Gastroesophageal sphincter (tissue), 4 donors: ENCODE data around the gene TDRD9. TPM values are rescaled to one million over a fixed set of nuclear protein-coding genes. Genes with fewer than 3 reads are reported as not detected.

Experiments used
- ATAC-seq: fragments of 150-250 bp; one replicate; pipeline ENCODE4 v1.9.1; 2016; ENCODE audit warnings: mild to moderate bottlenecking, moderate library complexity
- H3K27ac ChIP-seq, 4 donors: fragments of 200-600 bp; sonication (generic) in 3 of 4; 1 replicate in 3 of 4; 2 replicates in 1 of 4; pipeline ENCODE4 v1.5.1; 2016 to 2019
- H3K27me3 ChIP-seq: fragments of 200-600 bp; sonication (generic); one replicate; pipeline ENCODE4 v1.5.1; 2019
- H3K36me3 ChIP-seq, 2 donors: fragments of 200-600 bp; sonication (generic); one replicate each; pipeline ENCODE4 v1.5.1; 2019; ENCODE audit warnings: control low read depth in 1 of 2
- H3K4me1 ChIP-seq, 3 donors: fragments of 200-600 bp; sonication (generic); 1 replicate in 2 of 3; 2 replicates in 1 of 3; pipeline ENCODE4 v1.5.1; 2016 to 2019; ENCODE audit warnings: control low read depth in 2 of 3
- H3K4me3 ChIP-seq, 2 donors: fragments of 200-600 bp; sonication (generic); one replicate each; pipeline ENCODE4 v1.5.1; 2019; ENCODE audit warnings: mild to moderate bottlenecking in 1 of 2, moderate library complexity in 1 of 2
- H3K9me3 ChIP-seq, 3 donors: fragments of 200-600 bp; sonication (generic); one replicate each; pipeline ENCODE4 v1.5.1; 2017 to 2019; ENCODE audit warnings: control low read depth in 2 of 3
- EP300 ChIP-seq: sonication (generic); formaldehyde crosslinking; IDR thresholded peaks from one replicate; pipeline ENCODE4 v1.6.1; 2017; ENCODE audit warnings: antibody characterized with exemption, mild to moderate bottlenecking
- POLR2A ChIP-seq, 2 donors: fragments of 450-650 bp; IDR thresholded peaks; one replicate each; pipeline ENCODE4 v1.6.1; 2017; ENCODE audit warnings: antibody characterized with exemption in 2 of 2, mild to moderate bottlenecking in 2 of 2, moderate library complexity in 1 of 2
- POLR2AphosphoS5 ChIP-seq: sonication (generic); formaldehyde crosslinking; IDR thresholded peaks from one replicate; pipeline ENCODE4 v1.6.1; 2017; ENCODE audit warnings: antibody characterized with exemption
- WGBS, 2 donors: methylation state at CpG; one replicate each; pipeline ENCODE4 v1.1.5; 2018; ENCODE audit warnings: low coverage in 1 of 2; 5-methylcytosine and 5-hydroxymethylcytosine counted together
- total RNA-seq, 4 donors: library from RNA; depleted of rRNA; stranded (reverse); fragments of >200 nt; gene quantifications; one replicate each; pipeline ENCODE4 v1.1.0, GENCODE V29; 2016
- TF ChIP-seq, protein P1 (sequence below), 4 experiments: fragments of 200-600 bp in 2 of 4; fragments of 450-650 bp in 2 of 4; sonication (generic) in 1 of 4; IDR thresholded peaks; one replicate each; pipeline ENCODE4 v1.5.1; 2017 to 2019; ENCODE audit warnings: antibody characterized with exemption in 4 of 4, mild to moderate bottlenecking in 2 of 4, moderate library complexity in 2 of 4

TDRD9 gene
- total RNA-seq, 4 donors from 2014 or later, result 1.6 to 5.4 (median 2.3) TPM

DNA sequence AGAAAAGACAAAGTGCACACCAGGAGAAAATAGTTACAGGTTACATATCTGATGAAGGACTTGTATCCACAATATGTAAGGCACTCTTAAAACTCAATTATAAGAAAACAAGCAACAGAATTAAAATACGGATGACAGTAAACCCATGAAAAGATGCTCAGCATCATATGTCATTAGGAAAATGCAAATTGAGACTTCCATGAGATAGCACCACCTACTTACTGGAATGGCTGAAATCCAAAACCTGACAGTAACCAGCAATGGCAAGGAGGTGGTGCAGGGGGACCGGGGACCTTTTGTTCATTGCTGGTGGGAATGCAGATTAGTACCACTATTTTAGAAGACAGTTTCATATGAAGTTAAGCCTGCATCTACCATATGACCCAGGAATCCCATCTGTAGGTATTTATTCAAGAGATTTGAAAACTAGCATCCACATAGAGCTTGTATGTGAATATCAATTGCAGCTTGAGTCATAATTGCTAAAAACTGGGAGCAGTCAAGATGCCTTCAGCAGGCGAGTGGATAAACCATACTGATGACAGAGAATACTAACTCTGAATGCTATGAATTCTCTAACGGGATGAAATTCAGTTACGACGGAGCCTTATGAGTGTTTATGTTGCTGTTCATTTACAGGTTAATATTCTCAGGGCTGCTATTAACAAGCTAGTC lies 113.3 kb downstream of the TDRD9 start:
- H3K36me3 ChIP-seq, result no peaks in the 10 kb centered on the region
- no peaks in the 10 kb centered on the region for H3K4me1 ChIP-seq
- no peaks in the 10 kb centered on the region for H3K9me3 ChIP-seq
- TF ChIP-seq EP300 (no peak), POLR2A (IDR thresholded peaks at IDR 0.05) (no peak)
- WGBS, 2 donors, result 82 to 90% methylated on average over 5 to 6 of the region's 6 CpGs
- no peak overlapping the region for H3K4me3 ChIP-seq
- ATAC-seq, result no peak
- peaks cover 6% of the 10 kb centered on the region for H3K27me3 ChIP-seq
- H3K27ac ChIP-seq, result no peak overlapping the region

DNA sequence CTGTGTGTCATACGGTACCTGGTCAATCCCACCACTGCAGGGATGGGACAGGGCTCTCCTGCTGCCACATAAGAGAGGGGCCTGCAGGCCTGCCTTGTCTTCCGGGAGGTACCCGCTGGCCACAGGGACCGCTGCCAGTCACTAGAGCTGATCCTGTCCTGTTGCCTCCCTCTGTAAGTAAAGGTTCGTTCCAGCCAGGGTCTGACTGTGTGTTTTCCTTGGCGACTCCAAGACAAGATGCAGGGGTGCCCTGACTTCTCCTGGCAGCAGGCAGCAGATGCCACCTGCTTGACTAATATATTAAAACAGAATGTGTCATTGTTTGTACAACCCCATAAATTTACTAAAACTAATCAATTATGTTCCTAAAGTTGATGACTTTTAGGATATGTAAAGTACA lies 115.8 kb downstream of the TDRD9 start:
- no peak overlapping the region for H3K4me3 ChIP-seq
- H3K27ac ChIP-seq, result no peak overlapping the region
- 20% methylated on average over 1 of the region's 6 CpGs; no CpG with 5 or more reads in 1 of the 2 donors for WGBS, 2 donors
- H3K4me1 ChIP-seq, result peaks cover 0 to 7% (median 0%) of the 10 kb centered on the region in 3 donors
- ATAC-seq, result no peak
- peaks cover 6% of the 10 kb centered on the region for H3K27me3 ChIP-seq
- TF ChIP-seq, protein P1, sequence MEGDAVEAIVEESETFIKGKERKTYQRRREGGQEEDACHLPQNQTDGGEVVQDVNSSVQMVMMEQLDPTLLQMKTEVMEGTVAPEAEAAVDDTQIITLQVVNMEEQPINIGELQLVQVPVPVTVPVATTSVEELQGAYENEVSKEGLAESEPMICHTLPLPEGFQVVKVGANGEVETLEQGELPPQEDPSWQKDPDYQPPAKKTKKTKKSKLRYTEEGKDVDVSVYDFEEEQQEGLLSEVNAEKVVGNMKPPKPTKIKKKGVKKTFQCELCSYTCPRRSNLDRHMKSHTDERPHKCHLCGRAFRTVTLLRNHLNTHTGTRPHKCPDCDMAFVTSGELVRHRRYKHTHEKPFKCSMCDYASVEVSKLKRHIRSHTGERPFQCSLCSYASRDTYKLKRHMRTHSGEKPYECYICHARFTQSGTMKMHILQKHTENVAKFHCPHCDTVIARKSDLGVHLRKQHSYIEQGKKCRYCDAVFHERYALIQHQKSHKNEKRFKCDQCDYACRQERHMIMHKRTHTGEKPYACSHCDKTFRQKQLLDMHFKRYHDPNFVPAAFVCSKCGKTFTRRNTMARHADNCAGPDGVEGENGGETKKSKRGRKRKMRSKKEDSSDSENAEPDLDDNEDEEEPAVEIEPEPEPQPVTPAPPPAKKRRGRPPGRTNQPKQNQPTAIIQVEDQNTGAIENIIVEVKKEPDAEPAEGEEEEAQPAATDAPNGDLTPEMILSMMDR (IDR thresholded peaks at IDR 0.05), result no peak
- TF ChIP-seq POLR2A (IDR thresholded peaks at IDR 0.05), result no peak
- no peak for TF ChIP-seq EP300
- TF ChIP-seq POLR2AphosphoS5, result no peak
- no peaks in the 10 kb centered on the region for H3K9me3 ChIP-seq
- H3K36me3 ChIP-seq, result no peaks in the 10 kb centered on the region

DNA sequence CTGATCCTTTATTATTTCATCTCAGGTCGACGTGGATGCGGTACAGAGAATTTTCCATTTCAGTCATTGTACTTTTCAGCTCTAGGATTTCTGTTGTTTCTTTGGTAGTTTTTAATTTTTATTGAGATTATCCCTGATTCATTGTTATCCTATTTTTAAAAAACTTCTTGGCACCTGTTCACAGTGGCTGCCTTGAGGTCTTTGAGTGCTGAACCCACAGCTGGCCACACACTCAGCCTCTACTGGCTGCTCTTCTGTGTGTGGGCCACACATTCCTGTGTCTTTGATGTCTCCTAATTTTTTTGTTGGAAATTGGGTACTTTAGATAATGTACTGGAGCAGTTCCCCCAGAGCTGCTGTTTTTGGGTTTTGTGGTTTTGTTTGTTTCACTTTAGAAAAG lies 119.5 kb downstream of the TDRD9 start:
- Histone ChIP-seq H3K4me3 (no peak overlapping the region), H3K4me1 (peaks cover 0 to 7% (median 0%) of the 10 kb centered on the region in 3 donors), H3K27ac (no peak overlapping the region), H3K36me3 (no peaks in the 10 kb centered on the region), H3K9me3 (no peaks in the 10 kb centered on the region), H3K27me3 (no peaks in the 10 kb centered on the region)
- ATAC-seq, result no peak
- 90 to 100% methylated on average over 3 of the region's 3 CpGs for WGBS, 2 donors
- TF ChIP-seq POLR2AphosphoS5 (no peak), POLR2A (IDR thresholded peaks at IDR 0.05) (no peak), EP300 (no peak)
- TF ChIP-seq, protein P1 (IDR thresholded peaks at IDR 0.05), result no peak

DNA sequence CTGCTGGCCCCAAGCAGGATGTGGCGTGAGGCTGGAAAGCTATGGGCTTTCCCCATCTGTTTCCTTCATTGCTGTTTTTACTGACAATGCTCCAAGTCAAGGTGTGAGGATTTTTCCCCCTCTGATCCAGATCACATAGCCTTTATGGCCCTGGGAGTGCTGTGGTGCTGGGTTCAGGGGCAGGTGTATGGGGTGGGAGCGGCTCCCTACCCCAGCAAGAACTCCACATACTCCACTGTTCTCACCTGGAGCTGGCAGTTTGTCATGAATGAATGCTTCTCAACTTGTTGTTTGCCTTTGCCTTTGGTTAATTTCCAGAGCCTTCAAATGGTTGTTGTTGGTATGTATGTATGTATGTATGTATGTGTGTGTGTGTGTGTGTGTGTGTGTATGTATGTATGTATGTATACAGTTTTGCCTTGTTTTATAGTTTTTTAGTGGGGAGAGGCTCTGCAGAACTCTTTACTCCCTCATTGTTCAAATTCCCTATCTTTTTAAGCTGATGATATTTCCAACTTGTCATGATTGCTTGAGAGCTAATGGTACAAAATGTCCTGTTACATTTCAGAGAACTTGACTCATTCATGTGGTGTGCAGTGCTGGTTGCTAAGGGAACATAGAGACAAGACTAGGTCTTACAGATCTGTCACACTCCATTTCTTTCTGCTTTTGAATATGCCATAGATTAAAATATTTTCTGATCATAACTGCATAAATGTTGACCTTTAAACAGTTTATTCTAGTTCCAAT lies 120.7 kb downstream of the TDRD9 start:
- Histone ChIP-seq H3K4me1 (peaks cover 0 to 7% (median 0%) of the 10 kb centered on the region in 3 donors), H3K4me3 (no peak overlapping the region), H3K27ac (peak overlapping the region in 2 of 4 donors; percentile 61 to 71), H3K9me3 (no peaks in the 10 kb centered on the region), H3K36me3 (no peaks in the 10 kb centered on the region), H3K27me3 (no peaks in the 10 kb centered on the region)
- peak; percentile 68 for ATAC-seq
- peak; percentile 61 for TF ChIP-seq POLR2AphosphoS5
- TF ChIP-seq, protein P1 (IDR thresholded peaks at IDR 0.05), result no peak
- WGBS, 2 donors, result 78 to 83% methylated on average over 1 to 2 of the region's 2 CpGs

DNA sequence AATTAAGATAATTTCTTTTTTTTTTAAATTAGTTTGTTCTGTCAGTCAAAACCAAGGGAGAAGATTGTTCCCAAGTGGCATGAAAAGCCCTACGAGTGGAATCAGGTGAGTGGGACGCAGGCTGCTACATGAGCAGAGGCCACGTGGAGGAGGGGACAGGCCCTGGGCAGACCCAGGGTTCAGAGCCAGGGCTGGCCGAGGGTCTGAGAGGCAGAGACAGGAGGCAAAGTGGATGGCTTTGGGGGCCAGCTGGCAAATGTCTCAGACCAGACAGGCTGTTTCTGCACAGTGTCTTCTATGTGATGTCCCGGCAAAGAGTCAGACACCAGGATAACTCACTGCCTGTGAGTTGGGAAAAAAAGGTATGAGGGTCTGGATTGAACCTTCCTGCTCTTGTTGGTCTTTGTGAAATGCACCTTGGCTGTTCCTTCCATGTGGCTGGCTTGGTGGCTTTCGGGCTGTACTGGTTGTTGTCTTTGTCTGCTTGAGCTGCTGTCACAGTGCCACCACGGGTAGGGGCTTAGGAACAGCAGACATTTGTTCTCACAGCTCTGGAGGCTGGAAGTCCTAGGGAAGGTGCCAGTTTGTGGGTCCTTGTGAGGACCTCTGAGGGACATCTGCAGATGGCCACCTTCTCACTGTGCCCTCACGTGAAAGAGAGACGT lies 121.5 kb downstream of the TDRD9 start:
- no peaks in the 10 kb centered on the region for H3K36me3 ChIP-seq
- ATAC-seq, result peak; percentile 16
- peaks cover 7% of the 10 kb centered on the region for H3K27me3 ChIP-seq
- H3K4me1 ChIP-seq, result peaks cover 0 to 7% (median 0%) of the 10 kb centered on the region in 3 donors
- TF ChIP-seq, protein P1 (IDR thresholded peaks at IDR 0.05), result no peak
- TF ChIP-seq EP300, result no peak
- TF ChIP-seq POLR2A (IDR thresholded peaks at IDR 0.05), result no peak
- no peak for TF ChIP-seq POLR2AphosphoS5
- no peak overlapping the region for H3K27ac ChIP-seq
- no peaks in the 10 kb centered on the region for H3K9me3 ChIP-seq
- no peak overlapping the region for H3K4me3 ChIP-seq
- 53 to 60% methylated on average over 5 to 6 of the region's 9 CpGs for WGBS, 2 donors
